GM21619 (cell line): Measurements from ENCODE around the gene MRAS.

Source experiments
- ATAC-seq: cut with Tn5 transposase; IDR thresholded peaks from one replicate; pipeline ENCODE4 v1.9.1; 2021; ENCODE audit not compliant: unreplicated experiment

MRAS gene

DNA sequence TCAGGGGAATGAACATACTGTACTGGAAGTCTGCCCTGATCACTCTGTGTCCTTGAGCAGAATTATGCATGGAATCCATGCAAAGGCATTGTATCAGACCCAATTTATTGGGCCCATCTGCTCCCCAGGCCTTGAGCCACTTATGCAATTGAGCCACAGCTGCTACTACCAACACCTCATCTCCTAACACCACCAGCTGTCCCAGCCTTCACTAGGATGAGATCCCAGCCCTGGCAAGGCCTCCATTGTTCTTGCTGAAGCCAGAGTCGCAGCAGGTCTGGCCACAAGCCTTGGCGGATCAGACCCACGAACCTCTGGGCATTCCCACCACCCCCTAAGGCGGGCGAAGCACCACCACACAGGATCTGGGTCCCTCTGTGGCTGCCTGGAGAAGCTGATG lies 9.6 kb upstream of the MRAS start:
- ATAC-seq, result no peak

DNA sequence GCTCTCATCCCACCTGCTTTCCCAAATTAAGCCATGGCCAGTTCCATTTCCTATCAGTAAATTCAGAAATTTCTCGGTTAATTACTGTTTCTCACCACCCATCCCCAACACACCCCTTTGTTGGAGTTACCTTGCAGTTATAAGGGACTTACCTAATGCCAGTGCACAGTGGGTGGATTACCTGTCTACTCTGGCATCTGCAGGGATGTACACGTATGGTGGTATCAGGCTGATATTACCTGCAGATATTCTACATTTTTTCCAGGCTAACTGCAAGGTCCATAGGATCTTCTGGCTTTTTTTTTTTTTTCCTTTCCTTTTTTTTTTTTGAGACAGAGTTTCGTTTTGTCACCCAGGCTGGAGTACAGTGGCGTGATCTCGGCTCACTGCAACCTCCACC lies 7.9 kb upstream of the MRAS start:
- ATAC-seq, result no peak

DNA sequence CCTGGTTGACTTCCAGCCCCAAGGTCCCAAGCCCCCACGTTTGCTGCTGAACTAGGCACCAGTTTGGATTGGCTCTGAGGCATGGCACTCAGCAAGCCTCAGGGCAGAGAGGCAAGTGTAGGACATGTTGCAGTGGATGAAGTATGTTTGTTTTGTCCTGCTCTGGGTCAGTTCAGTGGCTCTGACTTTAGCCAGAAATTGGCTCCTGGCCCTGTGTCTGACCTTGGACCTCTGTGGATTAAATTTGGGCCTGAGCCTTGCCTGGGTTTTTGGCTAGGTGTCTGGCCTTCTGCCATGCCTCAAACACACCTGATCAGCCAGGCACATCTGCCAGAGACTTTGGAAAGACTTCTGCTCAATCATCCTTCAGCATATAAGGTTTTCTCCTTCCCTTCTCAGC lies 3.6 kb upstream of the MRAS start:
- no peak for ATAC-seq

DNA sequence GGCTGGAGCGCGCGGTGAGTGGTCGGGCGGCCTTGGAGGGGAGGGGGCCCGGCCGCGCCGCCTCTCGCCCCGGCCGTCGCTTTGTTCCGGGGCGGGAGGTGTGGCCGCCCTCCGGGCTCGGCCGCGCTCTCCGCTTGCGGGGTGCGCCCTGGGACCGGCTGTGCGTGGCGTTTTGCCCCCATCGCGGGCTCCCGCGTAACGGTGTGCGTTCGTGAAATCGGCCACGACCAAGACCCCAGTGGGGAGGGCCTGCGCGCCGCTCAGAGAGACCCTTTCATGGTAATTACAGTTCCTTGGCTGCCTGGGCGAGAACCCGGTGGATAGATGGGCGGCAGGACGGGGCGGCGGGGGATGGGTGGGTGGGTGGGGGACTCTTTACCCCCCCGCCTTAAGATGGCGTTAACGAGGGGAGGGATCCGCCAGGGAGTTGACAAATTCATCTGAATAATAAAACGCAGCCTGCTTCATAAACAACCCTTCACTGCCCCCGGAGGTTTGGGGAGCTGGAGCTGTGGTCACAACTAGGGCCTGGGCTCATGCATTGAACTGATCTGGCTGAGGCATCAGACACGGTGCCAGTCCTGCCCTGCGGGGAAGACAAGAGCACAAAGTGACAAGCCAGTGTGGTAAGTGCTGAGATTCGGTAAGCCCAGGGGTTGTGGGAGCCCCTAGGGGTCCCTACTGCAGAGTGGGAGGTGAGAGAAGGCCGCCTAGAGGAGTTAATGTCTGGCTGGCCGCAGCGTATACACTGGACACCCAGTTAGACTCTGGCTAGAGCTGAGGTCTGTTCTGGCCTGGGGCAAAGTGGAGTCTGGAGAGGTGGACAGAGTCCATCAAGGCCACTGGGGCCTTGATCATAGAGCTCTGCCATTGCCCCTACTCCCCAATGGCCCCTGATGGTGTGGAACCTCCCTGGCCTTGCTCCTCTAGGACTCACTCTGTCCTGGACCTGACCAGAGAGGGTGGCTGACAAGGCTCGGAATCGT lies 668 bp downstream of the MRAS start:
- ATAC-seq, result no peak

DNA sequence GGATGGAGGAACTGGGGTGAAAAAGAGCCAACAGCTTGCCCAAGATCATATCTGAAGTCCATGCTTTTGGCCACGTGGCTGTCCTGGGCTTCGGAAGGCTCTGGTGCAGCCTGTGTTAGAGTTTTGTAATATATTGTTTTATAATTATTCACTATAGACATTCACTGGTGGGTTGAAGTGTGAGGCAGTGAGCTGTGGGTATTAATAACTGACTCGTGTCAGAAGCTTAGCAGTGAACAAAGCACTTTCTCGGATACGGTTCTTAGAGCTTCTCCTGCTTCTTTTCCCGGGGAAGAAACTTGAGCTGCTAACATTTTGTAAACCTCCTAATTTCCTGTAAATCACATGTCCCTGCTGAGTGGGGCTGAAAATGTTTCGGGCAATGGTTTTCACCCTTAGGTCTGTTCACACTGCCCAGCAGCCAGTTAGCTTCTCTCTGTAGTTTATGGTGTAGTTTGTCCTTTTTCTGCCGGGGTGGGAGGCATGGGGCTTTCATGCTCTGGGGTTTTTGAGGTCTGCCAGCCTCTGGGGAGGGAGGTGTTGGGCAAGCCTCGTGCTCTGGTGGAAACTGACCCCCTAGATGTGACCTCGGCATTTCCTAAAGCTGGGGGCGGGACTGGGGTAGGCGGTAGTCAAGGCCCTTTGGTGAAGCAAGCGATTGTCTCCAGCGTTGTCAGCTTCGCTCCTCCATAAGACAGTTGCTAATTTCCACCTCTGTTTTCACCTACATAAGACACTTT lies 1.7 kb downstream of the MRAS start:
- no peak for ATAC-seq

DNA sequence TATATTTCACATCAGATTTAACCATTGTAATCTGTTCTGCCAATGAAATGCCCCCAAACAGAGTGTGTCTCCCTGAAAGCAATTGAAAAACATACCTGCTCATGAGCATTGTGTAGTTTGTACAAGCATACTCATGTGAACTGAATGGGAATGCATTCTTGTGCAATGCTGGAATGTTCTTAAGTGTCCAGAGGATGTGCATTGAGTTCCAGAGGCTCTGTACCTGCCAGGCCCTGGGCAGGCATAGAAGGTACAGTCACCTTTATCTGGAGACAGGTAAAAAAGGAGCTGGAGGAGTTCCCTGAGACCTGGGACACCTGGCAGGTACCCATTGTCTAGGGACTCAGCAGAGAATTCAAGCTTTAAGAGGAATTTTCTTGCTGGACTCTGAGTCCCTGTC lies 2.8 kb downstream of the MRAS start:
- no peak for ATAC-seq

DNA sequence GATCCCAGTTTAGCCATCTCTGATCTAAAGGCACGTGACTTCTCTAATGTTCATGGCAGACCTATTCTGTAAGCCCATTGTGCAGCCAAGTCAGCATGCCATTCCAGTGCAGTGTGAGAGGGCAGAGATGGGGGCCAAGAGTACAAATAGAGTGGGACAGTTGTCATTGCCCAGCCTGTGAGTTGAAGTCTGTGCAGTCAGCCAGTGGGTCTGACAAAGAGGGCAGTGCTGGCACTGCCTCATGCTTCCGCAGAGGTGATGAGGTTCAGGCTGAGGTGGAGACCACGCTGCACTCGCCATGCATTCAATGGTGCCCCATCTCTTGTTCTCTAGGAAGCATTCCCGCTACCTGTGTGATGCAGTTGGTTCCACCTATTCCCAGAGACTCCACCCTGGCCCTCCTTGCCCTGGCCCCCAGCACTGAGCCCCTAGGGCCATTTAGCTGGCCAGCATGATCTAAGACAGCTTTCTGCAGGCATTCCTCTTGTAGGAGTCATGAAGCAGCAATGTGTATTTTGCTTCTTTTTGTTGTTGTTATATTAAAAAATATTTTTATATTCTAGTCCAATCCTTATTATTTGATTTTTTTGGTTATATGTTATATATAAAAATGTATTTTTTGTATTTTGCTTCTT lies 3.7 kb downstream of the MRAS start:
- ATAC-seq, result no peak

DNA sequence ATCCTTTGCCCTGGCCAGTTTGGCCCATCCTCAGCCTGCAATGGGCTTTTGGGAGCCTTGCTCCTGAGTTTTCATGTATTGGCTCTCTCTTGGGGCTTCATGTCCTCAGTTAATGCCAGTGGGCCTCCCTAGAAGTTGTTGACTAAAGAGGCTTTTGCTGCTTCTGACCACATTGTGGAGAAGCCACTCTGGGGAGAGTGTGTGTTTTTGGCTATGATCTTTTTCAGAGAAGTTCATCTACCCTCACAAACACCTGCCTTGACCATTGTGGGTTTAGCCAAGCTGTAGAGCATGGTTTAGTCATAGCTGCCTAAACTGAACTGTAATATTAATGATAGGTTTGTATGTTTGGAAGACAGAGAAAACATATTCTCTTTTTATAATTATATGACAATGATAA lies 6.0 kb downstream of the MRAS start:
- no peak for ATAC-seq

DNA sequence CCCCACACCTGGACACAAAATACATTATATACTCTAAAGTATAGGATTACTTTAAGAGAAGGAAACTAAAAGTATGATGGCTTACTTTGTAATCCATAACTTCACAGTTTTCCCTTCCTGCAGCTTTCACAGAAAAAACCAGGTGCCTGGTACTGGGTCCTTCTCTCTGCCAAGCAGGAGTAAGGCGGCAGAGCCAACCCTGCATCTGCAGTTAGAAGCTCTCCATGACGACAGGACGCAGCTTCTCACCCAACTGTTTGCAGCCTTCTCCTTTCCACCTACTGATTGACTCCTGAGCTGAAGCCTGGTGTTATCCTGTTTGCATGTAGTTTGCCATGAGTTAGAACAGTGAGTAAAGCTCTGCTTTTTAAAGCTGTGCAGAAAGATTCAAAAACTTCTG lies 6.7 kb downstream of the MRAS start:
- ATAC-seq, result no peak

DNA sequence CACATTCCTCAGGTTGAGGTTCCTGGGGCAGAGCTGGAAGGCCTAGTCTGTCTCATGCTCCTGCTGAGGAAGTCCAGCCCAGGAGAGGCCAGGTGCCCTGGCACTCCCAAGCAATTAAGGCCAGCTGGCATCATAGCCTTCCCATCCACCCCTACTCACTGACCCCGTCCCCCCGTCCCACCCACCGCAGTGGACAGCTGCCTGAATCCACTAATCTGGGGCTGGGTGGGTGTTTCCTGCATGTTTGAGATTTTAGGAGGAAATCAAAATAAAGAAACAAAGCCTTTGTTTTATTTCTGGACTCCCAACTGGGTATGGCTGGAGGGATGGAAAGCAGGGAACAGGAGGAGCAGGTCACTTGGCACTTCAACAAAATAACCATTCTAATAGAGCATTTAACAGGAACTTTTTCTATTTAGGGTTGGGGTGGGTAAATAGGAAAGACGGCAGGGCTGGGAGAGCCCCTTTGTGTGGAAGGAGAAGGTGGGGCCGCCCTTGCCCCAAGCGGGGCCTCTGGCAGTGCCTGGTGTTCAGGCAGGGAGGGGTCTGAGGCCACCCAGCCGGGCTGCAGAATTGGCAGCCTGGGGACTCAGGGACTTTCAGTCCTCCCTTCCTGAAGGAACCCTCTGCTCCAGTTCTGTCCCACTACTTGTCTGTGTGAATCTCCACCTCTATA lies 8.5 kb downstream of the MRAS start:
- no peak for ATAC-seq

DNA sequence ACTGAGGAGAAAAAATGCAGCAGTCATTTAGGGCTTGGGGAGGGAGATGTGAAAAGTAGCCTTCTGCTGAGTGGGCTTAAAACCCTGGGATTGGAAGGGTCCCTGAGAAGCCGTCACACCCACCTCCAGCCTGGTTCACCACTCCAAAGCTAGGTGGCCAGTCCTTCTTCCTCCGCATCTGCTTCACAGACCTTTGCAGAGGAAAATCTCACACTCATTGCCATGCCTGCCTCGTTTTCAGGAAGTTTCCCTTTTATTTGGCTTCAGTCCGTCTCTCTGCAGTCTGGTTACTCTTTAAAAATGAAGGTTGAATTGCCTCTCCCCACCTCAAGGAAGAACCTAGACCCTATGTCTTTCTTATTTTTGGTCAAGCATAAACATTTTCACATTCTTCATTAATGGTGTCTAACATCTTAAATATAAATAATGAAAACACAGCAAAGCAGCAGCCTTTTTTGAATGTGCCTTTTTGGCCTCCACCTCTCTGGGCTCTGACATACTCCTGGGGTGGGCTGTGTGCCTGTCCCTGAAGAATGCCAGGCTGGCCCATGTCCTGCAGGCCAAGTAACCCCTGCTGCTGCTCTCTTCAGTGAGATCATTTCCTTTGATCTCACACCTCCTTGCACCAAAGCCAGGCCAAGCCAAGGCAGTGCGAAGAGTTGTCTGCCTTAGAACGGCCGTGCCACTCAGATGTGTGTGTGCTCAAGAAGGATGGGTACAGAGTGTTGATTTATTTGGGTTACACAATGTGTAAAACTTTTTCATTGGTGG lies 11.0 kb downstream of the MRAS start:
- no peak for ATAC-seq

DNA sequence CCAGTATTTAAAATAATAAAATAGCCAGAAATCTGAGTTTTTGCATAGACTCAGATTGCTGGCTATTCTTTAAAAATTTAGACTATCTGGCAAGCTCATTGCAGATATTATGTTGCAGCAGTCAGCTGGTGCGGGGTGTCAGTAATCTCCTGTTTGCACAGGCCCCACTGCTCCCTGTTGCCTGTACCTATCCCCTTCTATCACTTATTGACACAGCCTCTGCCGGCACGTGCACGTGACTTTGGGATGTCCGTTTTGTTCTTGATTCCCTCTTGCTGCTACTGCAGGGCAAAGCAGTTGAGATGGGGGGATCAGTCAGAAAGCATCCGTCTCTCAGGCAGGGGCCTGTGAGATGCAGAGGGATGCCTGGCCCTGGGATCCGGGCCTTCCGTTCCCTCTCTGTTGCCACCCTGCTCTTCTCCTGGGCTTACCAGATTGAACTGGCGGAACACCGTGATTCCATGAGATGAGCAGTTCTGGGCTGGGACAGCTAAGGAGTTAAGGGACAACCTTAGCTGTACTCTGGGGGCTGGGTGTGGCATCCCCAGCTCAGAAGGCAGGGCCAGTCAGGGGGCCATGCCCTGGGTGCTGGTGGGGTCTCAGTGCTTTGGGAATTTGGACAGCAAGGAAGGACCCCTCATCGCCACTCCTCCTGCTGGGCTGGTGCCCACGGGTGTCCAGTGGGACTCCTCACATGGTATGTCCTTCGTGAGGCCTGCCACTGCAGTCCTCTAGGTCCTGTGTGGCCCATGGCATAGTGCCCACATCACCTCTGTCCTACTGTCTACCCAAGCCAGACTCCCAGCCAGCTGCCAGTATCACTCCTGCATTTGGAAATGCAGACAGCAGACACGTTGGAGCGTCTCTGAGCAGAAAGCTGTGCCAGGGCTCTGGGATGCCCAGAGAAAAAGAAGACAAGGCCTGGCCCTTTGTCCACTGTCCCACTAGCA lies 11.8 kb downstream of the MRAS start:
- ATAC-seq, result no peak

DNA sequence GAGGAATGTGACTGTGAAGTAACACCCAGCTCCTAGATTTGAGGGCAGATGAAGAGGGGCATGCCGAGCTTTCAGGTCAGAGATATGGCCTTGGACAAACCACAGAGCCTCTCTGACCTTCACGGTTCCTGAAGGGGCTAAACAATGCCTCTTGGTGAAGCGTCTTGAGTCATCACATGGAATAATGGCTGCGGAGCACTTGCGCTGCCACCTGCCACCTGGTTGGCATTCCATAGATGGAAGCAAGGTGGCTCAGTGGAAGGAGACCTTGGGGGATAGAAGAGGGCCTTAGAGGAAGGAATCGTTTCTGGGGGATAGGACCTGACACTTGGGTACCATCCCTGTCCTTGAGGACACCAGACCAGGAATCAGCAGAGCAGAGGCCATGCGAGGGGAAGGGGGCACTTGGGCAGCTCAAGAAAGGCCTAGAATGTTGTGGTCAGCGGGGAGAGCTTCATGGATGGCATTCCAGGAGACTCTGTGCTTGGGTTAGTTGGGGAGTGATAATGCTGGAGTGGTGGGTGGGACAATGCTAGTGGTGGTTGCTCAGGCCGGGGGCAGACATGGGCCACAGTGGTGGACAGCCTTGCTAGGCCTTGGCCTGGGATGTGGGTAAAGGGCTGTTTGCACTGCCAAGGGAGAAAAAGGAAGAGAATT lies 12.6 kb downstream of the MRAS start:
- no peak for ATAC-seq

DNA sequence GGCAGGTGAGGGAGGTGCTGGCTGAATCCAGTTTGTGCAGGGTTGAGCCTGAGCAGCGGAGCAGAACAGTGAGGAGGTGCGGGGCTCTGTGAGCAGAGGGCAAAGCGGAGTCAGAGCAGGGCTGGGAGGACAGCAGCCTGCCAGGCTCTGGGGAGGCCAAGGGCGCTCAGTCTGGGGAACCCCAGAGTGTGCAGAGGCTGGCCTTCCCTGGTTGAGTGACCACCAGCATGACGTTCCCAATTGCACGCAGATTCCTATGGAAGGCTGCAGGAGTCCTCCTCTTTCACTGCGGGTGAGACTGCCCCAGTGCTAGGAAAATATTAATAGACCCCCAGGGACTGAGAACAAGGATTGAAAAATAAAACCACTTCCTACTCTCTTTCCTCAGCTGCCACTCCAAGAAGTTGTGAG lies 13.2 kb downstream of the MRAS start:
- no peak for ATAC-seq

DNA sequence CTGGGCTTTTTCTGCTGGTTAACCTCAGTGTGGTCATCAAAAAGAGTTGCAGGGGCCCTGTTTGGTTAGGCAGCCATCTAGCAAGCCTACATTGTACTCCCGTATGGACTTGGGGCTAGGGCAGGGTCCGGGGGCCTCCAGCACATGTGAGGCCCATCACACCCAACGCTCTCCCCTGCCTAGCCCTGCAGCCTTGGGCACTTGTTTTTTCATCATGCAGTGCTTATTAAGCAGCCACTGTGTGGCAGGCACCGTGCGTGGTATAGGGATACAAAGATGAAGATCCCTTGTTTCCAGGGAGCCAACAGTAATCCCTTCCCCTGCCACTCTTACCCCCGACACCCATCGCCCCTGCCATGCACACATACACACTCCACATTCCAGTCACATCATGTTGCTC lies 14.2 kb downstream of the MRAS start:
- ATAC-seq, result no peak

DNA sequence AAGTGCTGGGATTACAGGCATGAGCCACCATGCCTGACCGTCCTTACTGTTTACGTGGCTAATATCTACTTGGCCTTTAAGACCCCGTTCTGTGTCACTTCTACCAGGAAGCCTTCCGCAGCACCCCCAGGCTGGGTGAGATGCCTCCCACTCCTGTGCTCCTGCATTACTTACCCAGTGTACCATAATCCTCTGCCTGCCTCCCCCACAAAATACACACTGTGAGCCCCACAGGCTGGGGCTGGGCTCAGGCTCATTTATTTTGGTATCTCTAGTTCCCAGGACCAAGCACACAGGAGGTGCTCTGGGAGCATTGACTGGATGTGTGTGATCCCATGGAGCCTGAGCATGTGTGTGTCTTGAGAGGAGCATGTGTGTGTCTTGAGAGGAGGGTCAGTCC lies 14.9 kb downstream of the MRAS start:
- ATAC-seq, result no peak

DNA sequence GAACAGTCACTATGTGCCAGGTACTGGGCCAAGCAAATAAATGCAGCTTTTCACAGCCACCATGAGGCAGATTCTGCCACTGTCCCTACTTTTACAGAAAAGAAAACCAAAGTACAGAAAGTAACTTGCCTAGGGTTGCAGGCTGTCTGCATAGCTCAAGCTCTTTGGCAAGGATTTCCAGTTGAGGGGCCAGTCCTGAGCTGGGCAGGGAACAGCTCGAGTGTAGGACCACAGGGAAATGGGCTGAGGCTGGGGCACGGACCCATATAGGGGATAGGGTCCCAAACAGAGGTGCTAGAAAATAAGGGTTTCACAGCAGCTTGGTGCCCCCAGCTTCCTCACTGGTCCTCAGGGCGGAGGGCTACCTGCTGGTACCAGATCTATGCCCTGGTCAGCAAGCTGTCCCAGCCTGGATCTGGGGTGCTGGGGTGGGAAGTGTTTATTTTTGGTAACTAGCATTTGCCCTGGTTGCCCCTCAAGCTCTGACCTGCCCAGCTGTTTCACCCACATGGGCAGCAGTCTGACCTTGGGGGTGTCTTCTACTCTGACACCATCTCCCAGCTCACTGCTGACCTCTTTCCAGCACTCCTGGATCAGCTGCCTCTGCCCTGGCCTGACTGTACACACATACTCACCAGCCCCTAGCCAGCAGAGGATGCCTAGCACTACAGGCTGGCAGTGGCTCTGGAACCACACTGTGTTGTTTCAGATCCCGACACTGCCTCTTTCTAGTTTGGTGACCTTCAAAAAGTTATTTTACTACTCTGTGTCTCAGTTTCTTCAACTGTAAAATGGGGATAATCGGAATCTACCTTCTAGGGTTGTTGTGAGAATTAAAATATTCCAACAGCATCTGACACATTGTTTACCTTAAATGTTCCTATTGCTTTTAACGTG lies 16.2 kb downstream of the MRAS start:
- no peak for ATAC-seq

DNA sequence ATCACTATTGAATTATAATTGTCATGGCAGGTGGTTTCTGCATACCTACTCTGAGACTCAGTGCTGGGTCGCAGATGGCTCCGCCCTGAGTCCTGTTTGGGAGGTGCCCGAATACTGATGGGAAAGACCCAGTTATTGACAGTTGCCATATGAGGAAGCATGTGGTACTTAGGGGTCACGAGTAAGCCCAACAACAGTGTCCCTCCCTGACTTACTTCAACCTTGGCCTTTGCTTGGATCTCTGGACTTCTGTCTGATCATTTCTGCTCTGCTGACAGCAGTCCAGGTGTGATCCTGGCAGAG lies 16.8 kb downstream of the MRAS start:
- no peak for ATAC-seq
